Left renal pelvis (tissue), 4 donors: ENCODE measurements around the gene HELZ. TPM values are rescaled to one million over a fixed set of nuclear protein-coding genes. Genes with fewer than 3 reads are reported as not detected.

Experiments used
- DNase-seq, 4 donors: peaks; one replicate each; pipeline ENCODE4 v3.0.0-alpha.2; 2013; ENCODE audit warnings: low read depth in 4 of 4, low spot score in 3 of 4
- polyA plus RNA-seq, 4 donors: library from polyadenylated mRNA; unstranded; fragments of 120-200 nt; gene quantifications; one replicate each; pipeline ENCODE4 v1.2.1, GENCODE V29; 2013; ENCODE audit not compliant: insufficient read length in 4 of 4

The HELZ gene
- polyA plus RNA-seq, 4 donors, result 23.8 to 34.7 (median 31.0) TPM

- DNase-seq, result no peak
These were observed 156.4 kb downstream of the HELZ start for GRCh38 chr17:67088639-67089038.

- DNase-seq, result no peak
These were observed 159.6 kb downstream of the HELZ start for GRCh38 chr17:67085406-67085805.

DNA sequence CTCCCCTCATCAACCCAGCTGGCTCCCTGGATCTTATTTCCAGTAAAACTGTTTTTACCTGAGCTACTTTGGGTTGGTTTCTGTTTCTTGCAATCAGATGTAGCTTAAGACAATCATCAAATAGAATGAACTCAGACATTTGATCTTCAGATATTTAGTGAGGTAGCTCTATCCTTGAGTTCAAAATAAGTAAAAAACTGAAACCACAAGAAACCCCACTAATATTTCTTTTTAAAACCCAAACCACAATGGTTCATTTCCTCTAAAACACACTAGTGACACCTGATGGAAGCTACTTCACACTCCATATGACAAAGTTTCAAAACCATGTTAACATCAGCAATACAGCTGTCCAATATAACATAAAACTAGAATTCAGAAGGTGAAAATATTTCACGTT is 162.9 kb downstream of the HELZ start:
- no peak for DNase-seq

- no peak for DNase-seq
These were observed 164.2 kb downstream of the HELZ start for GRCh38 chr17:67080804-67081203.

DNA sequence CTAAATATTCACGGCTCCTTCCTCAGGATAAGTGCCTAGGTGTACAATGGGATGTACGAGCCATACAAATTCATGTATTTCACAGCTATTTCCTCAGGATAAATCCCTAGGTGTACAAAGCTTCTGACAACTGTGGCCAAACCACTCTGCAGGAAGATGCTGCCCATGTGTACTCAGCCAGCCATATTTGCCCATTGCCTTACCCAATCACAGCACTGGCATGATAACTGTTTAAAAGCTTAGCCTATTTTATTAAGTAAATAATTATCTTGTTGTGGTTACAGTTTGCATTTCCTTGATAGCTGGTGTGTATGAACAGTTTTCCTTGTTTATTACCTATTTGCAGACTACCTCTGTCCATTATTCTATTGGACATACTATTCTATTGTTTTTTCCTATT is 165.5 kb downstream of the HELZ start:
- DNase-seq, result no peak

DNA sequence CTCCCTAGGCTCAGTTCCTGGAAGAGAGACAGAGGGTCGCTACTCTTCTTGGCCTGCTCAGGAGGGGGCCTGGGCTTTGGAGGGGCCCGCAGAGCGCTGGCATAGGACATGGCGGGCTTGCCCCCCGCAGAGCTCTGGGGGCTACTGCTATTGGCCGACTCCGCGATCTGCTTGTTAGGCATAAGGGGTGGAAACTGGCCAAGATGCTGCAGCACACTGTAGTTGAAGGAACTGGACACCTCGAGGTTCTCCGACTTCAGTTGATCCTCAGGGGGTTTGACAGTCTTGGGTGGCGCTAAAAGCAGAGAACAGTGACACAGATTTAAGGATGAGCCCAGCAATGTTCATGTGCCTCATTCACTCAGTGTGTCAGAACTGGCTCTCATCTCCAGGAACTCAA is 166.7 kb downstream of the HELZ start:
- no peak for DNase-seq

- peak; percentile 20 to 53 (median 40) for DNase-seq
These were observed 168.7 kb downstream of the HELZ start for GRCh38 chr17:67076290-67076689.

DNA sequence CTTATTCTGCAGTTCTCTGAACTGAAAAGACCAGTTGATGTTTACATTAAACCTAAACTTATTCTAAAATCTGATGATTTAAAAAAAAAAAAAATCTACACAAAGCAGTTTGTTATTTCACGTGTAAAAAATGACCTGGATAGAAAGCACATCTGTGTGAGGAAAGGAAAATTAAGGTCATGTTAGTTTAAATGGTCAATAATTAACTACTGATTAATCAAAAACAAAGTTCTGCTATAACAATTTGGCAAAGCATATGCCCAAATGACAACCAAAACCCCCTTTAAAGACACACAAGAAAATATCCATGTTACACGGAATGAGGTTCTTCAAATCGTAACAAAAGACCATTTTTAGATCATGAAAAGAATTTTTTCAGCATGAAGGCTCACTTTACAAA is 170.2 kb downstream of the HELZ start:
- no peak for DNase-seq

DNA sequence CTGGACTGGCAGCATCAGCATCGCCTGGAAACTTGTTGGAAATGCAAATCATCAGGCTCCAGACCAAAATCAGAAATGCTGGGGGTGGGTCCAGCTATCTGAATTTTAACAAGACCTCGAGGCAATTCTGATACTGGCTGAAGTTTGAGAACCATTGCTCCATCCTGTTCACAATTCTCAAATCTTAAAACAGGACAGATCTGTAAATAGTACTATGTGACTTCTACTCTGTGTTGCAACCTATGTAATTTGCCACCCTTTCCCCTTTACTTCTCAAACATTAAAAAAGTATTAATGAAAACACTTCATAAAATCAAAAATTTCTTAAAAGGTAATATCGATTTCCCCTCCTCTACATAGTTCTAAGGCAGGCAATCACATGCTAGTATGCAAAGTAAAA is 172.1 kb downstream of the HELZ start:
- DNase-seq, result no peak

- no peak for DNase-seq
These were observed 173.4 kb downstream of the HELZ start for GRCh38 chr17:67071595-67071994.

DNA sequence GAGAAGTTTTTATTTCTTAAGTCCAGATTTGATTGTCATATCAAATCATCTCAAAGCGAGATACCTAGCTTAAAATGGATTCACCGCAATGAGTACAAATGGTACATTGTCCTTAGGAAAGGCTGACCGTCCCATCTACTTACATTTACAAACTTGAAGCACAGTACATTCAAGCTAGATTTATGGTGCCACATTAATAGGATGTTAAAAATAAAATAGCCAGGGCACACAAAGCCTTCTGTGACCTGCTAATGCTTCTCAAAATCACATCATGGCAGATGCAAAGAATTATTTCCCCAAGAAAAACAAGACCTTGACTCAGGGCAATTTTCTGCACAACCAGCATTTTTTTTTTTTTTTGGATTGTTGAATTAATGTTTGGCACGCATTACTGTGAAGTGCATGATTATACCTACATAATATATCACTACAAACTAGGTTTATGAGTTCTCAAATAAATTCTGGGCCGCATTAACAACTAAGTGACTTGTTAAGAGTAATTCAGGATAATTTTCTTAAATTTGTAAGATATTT is 175.3 kb downstream of the HELZ start:
- DNase-seq, result no peak

DNA sequence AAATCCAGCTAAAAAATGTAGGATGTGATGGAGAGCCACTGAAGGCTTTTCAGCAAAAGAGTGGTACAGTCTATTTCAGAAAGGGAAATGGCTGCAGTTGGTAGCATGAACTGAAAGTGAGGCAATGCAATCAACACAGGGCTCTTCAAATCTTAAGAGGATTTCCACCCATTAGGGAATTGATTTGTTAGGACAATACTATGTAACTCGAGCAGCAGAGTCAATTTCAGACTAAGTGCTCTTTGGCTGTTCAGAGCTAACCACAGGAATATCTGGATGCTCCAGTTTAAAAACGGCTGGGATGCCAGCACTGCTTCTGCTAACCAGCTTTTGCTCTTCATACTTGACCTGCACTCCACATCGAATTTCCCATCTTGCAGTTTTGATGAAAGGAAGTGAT is 176.0 kb downstream of the HELZ start:
- no peak for DNase-seq

GRCh38 chr17:67067571-67068482 is 177.2 kb downstream of the HELZ start:
- DNase-seq, result peak in 2 of 4 donors; percentile 10 to 30

DNA sequence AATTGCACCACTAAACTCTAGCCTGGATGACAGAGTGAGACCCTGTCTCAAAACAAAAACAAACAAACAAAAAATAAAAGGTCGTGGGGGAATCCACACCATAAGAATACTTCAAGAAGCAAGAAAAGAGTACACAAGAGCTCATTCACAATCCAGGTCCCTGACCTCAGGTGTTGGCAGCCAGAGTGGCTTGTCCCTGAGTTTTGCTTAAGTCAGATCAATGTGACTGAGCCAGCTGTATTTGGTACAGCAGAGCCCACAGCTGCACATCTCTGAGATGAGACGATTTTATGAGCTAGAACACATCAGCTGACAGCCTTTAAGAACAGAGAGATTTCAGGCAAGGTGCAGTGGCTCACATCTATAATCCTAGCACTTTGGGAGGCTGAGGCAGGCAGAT is 178.3 kb downstream of the HELZ start:
- no peak for DNase-seq

- DNase-seq, result peak in 3 of 4 donors; percentile 3 to 24 (median 21)
These were observed 181.9 kb downstream of the HELZ start for GRCh38 chr17:67063141-67063540.

DNA sequence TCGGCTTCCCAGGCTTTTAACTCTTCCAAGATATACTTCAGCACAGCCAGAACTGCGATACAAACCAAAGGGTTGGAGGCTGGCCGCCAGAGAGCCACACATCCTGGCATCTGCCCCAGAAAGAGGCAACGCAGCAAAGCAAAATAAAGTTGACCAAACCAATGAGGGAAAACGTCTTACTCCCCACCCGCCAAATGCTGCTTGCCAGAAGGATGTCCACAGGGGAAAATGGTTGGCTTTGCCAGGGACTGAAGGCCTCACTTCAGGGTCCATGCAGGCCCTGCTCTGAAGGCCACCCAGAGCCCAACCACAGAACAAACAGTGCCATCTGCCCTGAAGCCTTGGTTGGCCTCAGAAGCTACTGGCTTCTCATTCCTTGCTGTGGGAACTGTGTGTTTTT is 185.6 kb downstream of the HELZ start:
- DNase-seq, result no peak

- DNase-seq, result no peak
These were observed 187.0 kb downstream of the HELZ start for GRCh38 chr17:67058036-67058435.

DNA sequence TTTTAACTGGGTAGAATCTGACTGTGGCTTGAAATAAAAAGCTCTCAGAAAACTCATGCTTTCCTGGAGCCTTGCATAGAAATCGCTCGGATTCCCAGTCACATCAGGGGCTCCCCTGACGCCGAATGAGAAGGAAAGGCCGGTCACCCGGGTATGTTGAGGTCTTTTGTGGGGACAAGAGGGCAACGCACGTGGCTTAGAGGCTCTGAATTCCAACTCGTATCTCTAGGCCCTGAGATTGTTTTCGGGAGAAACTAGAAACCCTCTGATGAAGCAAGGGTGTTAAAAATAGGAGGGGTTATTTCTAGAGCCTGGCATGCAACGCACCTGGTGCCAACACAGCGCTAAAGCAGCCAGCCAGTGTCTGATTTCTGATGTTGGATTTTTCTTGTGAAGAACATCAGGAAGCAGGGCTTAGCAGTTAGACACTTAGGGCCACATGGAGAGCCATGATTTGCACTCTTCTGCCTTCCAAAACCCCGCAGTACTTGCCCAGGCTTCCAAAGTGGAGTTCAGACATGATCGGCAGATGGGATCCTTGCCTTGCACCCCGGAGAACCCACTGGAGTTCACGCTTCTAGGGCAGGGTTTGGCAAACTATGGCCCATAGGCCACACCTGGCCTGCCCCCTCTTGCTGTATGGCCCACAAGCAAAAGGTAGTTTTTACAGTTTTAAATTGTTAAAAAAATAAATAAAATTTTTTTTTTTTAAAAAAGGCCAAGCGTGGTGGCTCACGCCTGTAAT is 188.1 kb downstream of the HELZ start:
- no peak for DNase-seq

GRCh38 chr17:67055811-67056745 is 188.9 kb downstream of the HELZ start:
- DNase-seq, result no peak

DNA sequence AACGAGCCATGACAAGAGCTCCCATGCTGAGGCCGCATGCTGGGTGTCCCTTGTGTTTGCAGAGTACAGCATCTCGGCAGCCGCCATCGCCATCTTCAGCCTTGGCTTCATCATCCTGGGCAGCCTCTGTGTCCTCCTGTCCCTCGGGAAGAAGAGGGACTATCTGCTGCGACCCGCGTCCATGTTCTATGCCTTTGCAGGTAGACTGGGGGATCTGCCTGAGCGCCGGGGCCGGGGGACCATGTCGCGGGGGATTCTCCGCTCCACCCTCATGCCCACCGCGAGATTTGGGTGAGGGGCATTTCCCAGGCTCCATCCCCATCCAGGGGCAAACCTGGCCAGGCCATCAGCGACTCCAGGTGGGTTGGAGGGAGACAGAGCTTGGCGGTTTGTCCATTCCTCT is 190.0 kb downstream of the HELZ start:
- no peak for DNase-seq

- no peak for DNase-seq
These were observed 190.4 kb downstream of the HELZ start for GRCh38 chr17:67054608-67055007.
